ENCODE data around the gene FNBP1.
"Not testable (repeated sequence)": the region's sequence is repeated elsewhere in the genome, so short reads cannot be mapped to it uniquely, and the experiment has no call there.

Gene FNBP1

GRCh38 chr9:129989740-129990139 is 53.2 kb downstream of the FNBP1 start:
- FAIRE-seq, result no peak
- no peak for DNase-seq (ENCODE audit: insufficient read length, low spot score)
- no peak for TF ChIP-seq CTCF (IDR thresholded peaks at IDR 0.05; ENCODE audit: insufficient read depth, missing control alignments)

- no peak for TF ChIP-seq CTCF (IDR thresholded peaks at IDR 0.05; ENCODE audit: insufficient read depth, missing control alignments)
- FAIRE-seq, result no peak
- DNase-seq (ENCODE audit: insufficient read length, low spot score), result no peak
Measured at GRCh38 chr9:129989362-129989708, 53.7 kb downstream of the FNBP1 start.

GRCh38 chr9:129988607-129989361 is 54.2 kb downstream of the FNBP1 start:
- no peak for TF ChIP-seq CTCF (IDR thresholded peaks at IDR 0.05; ENCODE audit: insufficient read depth, missing control alignments)
- FAIRE-seq (no peak), DNase-seq (ENCODE audit: insufficient read length, low spot score) (no peak)

- no peak for FAIRE-seq
- no peak for DNase-seq (ENCODE audit: insufficient read length, low spot score)
- TF ChIP-seq CTCF (IDR thresholded peaks at IDR 0.05; ENCODE audit: insufficient read depth, missing control alignments), result no peak
Measured at GRCh38 chr9:129987941-129988340, 55.0 kb downstream of the FNBP1 start.

GRCh38 chr9:129987047-129987446 is 55.9 kb downstream of the FNBP1 start:
- FAIRE-seq (no peak), DNase-seq (ENCODE audit: insufficient read length, low spot score) (no peak)
- TF ChIP-seq CTCF (IDR thresholded peaks at IDR 0.05; ENCODE audit: insufficient read depth, missing control alignments), result no peak

GRCh38 chr9:129984589-129984988 is 58.4 kb downstream of the FNBP1 start:
- not testable (repeated sequence) for DNase-seq (ENCODE audit: insufficient read length, low spot score); FAIRE-seq

- FAIRE-seq (no peak), DNase-seq (ENCODE audit: insufficient read length, low spot score) (no peak)
Measured at GRCh38 chr9:129983891-129984290, 59.1 kb downstream of the FNBP1 start.

More at GRCh38 chr9:129983891-129984290, 59.1 kb downstream of the FNBP1 start:
- TF ChIP-seq CTCF (IDR thresholded peaks at IDR 0.05; ENCODE audit: insufficient read depth, missing control alignments), result no peak

Data from D721Med (cell line).